ENCODE data around the gene CTIF.

Gene CTIF

GRCh38 chr18:48819781-48820482 lies 281.1 kb downstream of the CTIF start:
- H3K4me3 ChIP-seq (ENCODE audit: low read depth, low read length): no peak overlapping the region

DNA sequence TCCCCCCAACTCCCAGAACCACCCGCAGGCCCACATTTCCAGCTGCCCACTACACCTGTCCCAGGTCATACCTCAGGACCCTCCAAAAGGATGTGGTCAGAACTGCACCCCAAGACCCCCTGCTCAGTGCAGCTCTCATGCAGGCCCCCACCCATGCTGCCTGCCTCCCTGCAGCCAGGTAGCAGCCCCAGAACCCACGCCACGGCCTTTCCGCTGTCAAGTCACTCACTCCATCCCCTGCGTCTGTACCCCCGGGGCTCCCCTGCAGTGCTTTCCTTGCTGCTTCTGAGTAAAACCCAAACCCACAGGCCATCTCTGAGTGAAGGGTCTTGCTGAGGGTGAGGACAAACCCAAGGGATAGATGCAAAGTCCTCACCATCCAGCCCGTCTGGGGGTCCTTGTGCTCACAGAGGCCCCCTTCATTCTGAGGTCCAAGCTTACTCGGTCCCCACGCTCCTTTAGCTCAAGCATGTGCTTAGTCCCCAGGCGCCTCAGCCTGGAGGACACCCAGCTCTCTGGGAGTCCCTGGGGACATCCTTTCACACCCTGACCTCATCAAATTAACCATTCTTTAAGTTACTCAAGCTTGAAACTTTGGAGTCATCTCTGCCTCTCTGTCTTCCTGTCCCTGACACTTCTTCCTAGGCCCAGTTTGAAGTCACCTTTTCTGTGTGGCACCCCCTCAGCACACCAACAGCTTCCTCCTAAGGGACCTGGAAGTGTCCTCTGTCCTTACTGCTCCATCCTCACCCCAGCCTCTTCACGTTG lies 281.8 kb downstream of the CTIF start:
- Histone ChIP-seq H3K27ac (no peak overlapping the region), H3K4me3 (ENCODE audit: low read depth, low read length) (no peak overlapping the region), H3K36me3 (replicated peaks) (peaks cover 7% of the 10 kb centered on the region), H3K27me3 (replicated peaks) (no peaks in the 10 kb centered on the region)
- in situ Hi-C loops (cut with HindIII; ENCODE audit: low pct_ligation_motif_present, low sequenced_read_pairs): no loop called here
- TF ChIP-seq, protein P1, sequence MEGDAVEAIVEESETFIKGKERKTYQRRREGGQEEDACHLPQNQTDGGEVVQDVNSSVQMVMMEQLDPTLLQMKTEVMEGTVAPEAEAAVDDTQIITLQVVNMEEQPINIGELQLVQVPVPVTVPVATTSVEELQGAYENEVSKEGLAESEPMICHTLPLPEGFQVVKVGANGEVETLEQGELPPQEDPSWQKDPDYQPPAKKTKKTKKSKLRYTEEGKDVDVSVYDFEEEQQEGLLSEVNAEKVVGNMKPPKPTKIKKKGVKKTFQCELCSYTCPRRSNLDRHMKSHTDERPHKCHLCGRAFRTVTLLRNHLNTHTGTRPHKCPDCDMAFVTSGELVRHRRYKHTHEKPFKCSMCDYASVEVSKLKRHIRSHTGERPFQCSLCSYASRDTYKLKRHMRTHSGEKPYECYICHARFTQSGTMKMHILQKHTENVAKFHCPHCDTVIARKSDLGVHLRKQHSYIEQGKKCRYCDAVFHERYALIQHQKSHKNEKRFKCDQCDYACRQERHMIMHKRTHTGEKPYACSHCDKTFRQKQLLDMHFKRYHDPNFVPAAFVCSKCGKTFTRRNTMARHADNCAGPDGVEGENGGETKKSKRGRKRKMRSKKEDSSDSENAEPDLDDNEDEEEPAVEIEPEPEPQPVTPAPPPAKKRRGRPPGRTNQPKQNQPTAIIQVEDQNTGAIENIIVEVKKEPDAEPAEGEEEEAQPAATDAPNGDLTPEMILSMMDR (IDR thresholded peaks at IDR 0.05; ENCODE audit: low read depth, low read length, missing control alignments): no peak
- DNase-seq: no peak

More at GRCh38 chr18:48819781-48820482, 281.1 kb downstream of the CTIF start:
- TF ChIP-seq, protein P1 (IDR thresholded peaks at IDR 0.05; ENCODE audit: low read depth, low read length, missing control alignments): no peak
- Histone ChIP-seq H3K27me3 (replicated peaks) (no peaks in the 10 kb centered on the region), H3K27ac (no peak overlapping the region), H3K36me3 (replicated peaks) (peaks cover 7% of the 10 kb centered on the region)
- in situ Hi-C loops (cut with HindIII; ENCODE audit: low pct_ligation_motif_present, low sequenced_read_pairs): no loop called here
- no peak for DNase-seq

GRCh38 chr18:48821251-48821590 lies 282.4 kb downstream of the CTIF start:
- Histone ChIP-seq H3K36me3 (replicated peaks) (peaks cover 7% of the 10 kb centered on the region), H3K27me3 (replicated peaks) (no peaks in the 10 kb centered on the region), H3K4me3 (ENCODE audit: low read depth, low read length) (no peak overlapping the region), H3K27ac (no peak overlapping the region)
- in situ Hi-C loops (cut with HindIII; ENCODE audit: low pct_ligation_motif_present, low sequenced_read_pairs): no loop called here
- no peak for DNase-seq
- TF ChIP-seq, protein P1 (IDR thresholded peaks at IDR 0.05; ENCODE audit: low read depth, low read length, missing control alignments): no peak

- DNase-seq: no peak
- H3K27me3 ChIP-seq (replicated peaks): no peaks in the 10 kb centered on the region
- no peak overlapping the region for H3K4me3 ChIP-seq (ENCODE audit: low read depth, low read length)
- in situ Hi-C loops (cut with HindIII; ENCODE audit: low pct_ligation_motif_present, low sequenced_read_pairs): no loop called here
- TF ChIP-seq, protein P1 (IDR thresholded peaks at IDR 0.05; ENCODE audit: low read depth, low read length, missing control alignments): no peak
- H3K27ac ChIP-seq: no peak overlapping the region
- peaks cover 8% of the 10 kb centered on the region for H3K36me3 ChIP-seq (replicated peaks)
These were observed 283.0 kb downstream of the CTIF start for GRCh38 chr18:48821845-48822244.

DNA sequence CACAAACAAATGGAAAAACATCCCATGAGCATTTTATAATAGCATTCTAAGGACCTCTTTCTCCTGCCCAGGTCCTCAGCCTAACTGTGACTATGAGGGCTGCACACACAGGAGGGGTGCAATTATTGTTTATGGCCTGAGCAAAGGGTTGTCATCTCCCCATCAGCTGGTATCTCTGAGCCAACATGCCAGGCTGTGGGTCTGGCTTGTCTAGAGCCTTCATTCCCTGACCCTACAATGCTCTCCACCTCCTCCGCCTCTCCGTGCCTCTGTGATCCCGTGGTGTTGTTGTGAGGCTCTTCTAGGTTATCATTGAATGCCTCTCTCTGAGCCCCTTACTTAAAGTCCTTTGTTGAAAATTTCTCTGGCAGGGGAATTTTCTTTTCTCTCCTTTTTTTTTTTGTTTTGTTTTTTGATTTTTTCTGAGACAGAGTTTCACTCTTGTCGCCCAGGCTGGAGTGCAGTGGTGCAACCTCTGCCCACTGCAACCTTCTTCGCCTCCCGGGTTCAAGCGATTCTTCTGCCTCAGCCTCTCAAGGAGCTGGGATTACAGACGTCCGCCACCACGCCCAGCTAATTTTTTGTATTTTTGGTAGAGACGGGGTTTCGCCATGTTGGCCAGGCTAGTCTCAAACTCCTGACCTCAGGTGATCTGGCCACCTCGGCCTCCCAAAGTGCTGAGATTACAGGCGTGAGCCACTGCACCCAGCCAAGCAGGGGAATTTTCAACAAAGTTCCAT lies 285.6 kb downstream of the CTIF start:
- in situ Hi-C loops (cut with HindIII; ENCODE audit: low pct_ligation_motif_present, low sequenced_read_pairs): no loop called here
- Histone ChIP-seq H3K36me3 (replicated peaks) (peaks cover 2% of the 10 kb centered on the region), H3K27me3 (replicated peaks) (no peaks in the 10 kb centered on the region), H3K4me3 (ENCODE audit: low read depth, low read length) (no peak overlapping the region), H3K27ac (no peak overlapping the region)
- DNase-seq: no peak
- TF ChIP-seq, protein P1 (IDR thresholded peaks at IDR 0.05; ENCODE audit: low read depth, low read length, missing control alignments): no peak

All from brain microvascular endothelial cell (primary cell).